AG10803 (cell line): Measurements from ENCODE around the gene SMCO3.

ENCODE experiments used
- DNase-seq: peaks from one replicate; pipeline ENCODE4 v3.0.0; 2010; ENCODE audit warnings: low read depth
- H3K4me3 ChIP-seq: 2 replicates; pipeline ENCODE4 v1.5.1; 2011; ENCODE audit warnings: mild to moderate bottlenecking, low read length, control low read depth
- TF ChIP-seq, protein P1 (sequence below): conservative IDR thresholded peaks from 2 replicates; pipeline ENCODE4 v1.5.1; 2011; ENCODE audit warnings: mild to moderate bottlenecking, low read length, control low read depth, inconsistent platforms

SMCO3 gene

DNA sequence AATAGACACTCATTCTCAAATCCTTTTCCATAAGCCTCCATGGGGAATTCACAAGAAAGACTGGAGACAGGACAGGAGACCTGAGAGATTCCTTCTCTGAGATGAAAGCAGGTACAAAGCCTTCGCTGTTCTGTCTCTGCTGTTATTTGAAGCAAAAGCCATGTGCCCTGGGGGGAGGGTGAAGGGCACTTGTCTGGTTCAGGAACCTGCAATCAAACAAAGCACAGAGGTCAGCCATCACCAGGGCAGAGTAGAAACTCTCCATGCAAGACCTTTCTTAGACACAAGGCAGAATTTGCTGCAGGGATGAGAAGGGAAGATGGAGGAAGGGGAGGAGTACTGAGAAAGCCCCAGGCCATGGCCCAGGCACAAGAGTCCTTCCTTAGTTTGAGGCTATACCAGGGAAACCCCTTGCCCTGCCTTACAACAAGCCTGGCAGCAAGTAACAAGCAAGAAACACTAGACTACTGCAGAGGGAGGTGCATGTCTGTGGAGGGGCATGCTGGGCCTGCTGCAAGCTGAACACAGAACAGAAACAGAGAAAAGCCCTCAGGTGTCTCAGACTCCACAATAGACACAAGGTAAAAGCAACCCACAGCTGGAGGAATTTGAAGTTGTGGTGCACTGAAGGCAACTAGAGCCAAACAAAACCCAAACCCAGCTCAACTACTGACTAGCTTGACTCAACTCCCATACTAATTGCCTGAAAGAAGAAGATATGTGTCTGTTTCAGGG, 37.1 kb upstream of the SMCO3 start:
- H3K4me3 ChIP-seq = no peak overlapping the region
- no peak for DNase-seq
- TF ChIP-seq, protein P1, sequence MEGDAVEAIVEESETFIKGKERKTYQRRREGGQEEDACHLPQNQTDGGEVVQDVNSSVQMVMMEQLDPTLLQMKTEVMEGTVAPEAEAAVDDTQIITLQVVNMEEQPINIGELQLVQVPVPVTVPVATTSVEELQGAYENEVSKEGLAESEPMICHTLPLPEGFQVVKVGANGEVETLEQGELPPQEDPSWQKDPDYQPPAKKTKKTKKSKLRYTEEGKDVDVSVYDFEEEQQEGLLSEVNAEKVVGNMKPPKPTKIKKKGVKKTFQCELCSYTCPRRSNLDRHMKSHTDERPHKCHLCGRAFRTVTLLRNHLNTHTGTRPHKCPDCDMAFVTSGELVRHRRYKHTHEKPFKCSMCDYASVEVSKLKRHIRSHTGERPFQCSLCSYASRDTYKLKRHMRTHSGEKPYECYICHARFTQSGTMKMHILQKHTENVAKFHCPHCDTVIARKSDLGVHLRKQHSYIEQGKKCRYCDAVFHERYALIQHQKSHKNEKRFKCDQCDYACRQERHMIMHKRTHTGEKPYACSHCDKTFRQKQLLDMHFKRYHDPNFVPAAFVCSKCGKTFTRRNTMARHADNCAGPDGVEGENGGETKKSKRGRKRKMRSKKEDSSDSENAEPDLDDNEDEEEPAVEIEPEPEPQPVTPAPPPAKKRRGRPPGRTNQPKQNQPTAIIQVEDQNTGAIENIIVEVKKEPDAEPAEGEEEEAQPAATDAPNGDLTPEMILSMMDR = no peak

DNA sequence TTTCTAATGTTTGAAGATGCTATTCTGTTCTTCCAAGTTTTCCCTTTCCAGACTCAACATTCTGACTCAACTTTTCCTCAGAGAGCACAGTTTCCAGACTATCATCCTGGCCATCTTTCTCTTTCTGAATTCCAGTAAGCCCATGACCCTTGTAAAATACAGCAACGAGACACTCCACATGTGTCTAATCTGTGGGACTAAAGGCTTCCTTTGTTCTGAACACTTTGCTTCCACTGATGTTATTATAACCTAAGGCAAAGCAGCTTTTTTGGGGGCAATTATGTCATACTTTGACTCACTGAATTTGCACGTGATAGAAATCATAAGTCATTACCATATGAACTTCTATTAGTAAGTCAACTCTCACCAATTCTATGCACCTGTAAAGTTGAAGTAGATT, 35.7 kb upstream of the SMCO3 start:
- H3K4me3 ChIP-seq = no peak overlapping the region
- DNase-seq = peak; percentile 16
- TF ChIP-seq, protein P1 = no peak

DNA sequence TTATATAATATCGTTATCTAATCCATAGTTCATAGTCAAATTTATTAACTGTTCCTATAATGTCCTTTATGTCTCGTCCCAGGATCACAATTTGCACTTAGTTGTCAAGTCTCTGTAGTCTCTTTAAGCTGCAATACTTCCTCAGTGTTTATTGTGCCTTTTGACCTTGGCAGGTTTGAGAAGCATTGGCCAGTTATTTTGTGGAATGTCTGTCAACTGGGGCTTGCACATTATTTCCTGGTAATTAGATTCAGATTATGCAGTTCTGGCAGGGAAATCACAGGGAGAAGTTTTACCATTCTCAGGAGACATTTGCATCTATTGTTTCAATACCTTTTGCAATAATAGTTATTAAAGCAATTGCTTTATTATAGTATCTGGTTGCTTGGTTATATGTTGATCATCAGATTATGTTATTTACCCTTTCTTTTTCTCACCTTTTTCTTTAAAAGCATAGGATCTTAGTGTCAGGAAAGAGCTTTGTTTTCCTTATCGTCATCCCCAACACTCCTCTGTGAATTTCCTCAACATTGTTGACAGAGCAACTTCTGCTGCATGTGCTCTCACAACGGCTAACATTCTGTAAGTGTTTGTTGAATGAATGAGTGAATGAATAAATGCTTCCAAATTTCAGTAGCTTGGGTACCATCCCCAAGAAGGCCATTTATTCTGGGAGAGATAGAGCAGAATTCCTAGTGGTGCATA, 33.0 kb upstream of the SMCO3 start:
- DNase-seq = peak; percentile 39
- TF ChIP-seq, protein P1 = no peak

DNA sequence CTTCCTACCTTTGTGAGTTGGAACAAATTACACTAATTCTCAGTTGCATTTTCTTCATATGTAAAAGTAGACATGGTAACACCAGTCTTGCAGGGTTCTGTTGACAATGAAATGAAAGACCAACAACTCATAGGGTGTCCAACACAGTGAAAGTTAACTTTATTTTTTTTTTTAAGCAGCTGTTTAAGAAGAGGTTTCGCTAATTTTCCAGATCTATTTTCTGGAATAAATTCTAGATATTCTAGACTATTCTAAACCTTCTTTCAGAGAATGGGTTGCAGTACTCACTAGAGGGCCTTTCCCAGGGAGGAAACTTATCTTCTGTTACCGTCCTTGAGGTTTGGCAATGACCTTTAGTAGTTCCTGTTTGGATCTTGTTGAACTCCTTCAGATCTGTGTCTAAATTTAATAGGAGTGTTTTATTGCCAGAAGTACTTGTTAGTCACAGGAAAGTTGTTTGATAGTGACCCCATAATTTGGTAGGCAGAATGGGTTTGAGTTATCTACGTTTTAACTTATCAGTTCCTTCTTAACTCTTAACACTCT, 32.1 kb upstream of the SMCO3 start:
- H3K4me3 ChIP-seq = no peak overlapping the region
- DNase-seq = no peak
- TF ChIP-seq, protein P1 = no peak

More for the DNA sequence above, 33.0 kb upstream of the SMCO3 start:
- no peak overlapping the region for H3K4me3 ChIP-seq

DNA sequence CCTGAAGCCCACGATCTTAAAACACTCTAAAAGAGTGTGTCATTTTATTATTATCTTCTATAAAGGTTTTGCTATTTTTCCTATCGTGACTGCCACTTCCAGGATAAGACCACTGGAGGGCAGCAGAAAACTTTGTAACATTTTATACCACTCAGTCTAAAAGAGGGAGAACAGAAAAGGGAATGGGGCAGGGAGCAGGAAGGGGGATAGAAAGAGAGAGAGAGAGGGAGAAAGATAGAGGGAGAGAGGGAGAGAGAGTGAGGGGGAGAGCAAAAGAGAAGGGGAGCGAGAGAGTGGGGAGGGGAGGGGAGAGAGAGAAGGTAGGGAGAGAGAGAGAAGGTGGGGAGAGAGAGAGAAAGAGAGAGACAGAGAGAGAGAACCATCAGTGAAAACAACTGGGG, 31.4 kb upstream of the SMCO3 start:
- no peak overlapping the region for H3K4me3 ChIP-seq
- DNase-seq = peak; percentile 53
- TF ChIP-seq, protein P1 = peak; percentile 84

DNA sequence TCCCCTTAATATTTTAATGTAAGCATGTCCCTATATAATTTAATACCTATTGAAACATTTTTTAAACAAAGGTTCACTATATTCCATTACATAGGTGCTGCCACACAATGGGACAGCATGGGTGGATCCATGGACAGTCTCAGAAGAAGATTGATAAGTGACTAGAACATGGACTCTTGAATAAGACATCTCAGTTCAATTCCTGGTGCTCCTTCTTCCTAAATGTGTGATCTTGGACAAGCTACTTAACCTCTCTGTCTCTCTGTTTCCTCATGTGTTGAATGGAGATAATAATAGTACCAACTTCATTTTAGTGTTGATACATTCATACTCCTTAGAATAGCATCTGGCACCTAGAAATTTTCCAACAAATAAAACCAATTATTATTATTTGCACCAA, 30.4 kb upstream of the SMCO3 start:
- no peak for DNase-seq
- TF ChIP-seq, protein P1 = no peak
- no peak overlapping the region for H3K4me3 ChIP-seq

DNA sequence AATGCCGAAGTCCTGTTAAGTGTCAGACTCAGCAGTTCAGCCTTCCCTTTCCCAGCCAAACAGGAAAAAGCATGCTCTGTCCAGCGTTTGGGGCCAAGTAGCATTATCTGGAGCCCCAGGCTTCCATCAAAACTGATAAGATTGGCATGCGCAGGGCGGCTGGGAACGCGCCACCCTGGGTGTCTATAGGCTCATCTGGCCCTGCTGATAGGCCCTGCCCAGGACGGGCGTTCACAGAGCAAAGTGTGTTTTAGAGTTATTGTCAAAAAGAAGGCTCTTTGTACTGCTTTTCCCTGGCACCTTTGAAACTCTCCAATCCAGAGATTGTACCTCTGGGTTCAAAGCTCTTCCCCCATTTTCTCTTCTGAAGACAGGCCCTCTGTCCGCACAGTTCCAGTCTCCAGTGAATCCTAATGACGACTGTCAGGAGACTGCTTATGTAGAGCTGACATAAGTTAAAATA, 29.5 kb upstream of the SMCO3 start, which contains the start of gene ART4:
Gene ART4, minus strand, starts transcription at position 102 of the 463 bp plus-strand sequence. CDS start 413 bp downstream, outside the sequence.
- TF ChIP-seq, protein P1 = no peak
- no peak for DNase-seq
- H3K4me3 ChIP-seq = no peak within 1 kb of the TSS
